Gastrocnemius medialis (tissue), 4 donors: Measurements from ENCODE around the gene SMARCD3.

ENCODE experiments used
- CTCF ChIP-seq, 5 experiments: fragments of 450-650 bp in 3 of 5; fragments of 200-600 bp in 2 of 5; sonication (generic) in 2 of 5; IDR thresholded peaks in 4 of 5; conservative IDR thresholded peaks in 1 of 5; 1 replicate in 4 of 5; 2 replicates in 1 of 5; pipeline ENCODE4 v1.5.1; 2016 to 2019; ENCODE audit warnings: antibody characterized with exemption in 5 of 5, mild to moderate bottlenecking in 3 of 5, moderate library complexity in 3 of 5
- POLR2A ChIP-seq, 2 donors: fragments of 450-650 bp; IDR thresholded peaks; one replicate each; pipeline ENCODE4 v1.6.1; 2017; ENCODE audit warnings: antibody characterized with exemption in 2 of 2, mild to moderate bottlenecking in 2 of 2, moderate library complexity in 2 of 2

GRCh38 chr7:151204383-151205032, 44.0 kb downstream of the SMARCD3 start:
- TF ChIP-seq CTCF (IDR thresholded peaks at IDR 0.05 in 4 of 5, conservative IDR thresholded peaks at IDR 0.05 in 1 of 5) = no peak
- TF ChIP-seq POLR2A (IDR thresholded peaks at IDR 0.05) = no peak
